Natural killer cell (primary cell): ENCODE data around the gene H6PD. TPM values are rescaled to one million over a fixed set of nuclear protein-coding genes. Genes with fewer than 3 reads are reported as not detected.

Experiments
- ATAC-seq, 3 donors: fragments of 150-1000 bp in 2 of 3; fragments of 200-7000 bp in 1 of 3; cut with Tn5 transposase; 1 replicate in 1 of 3; 2 replicates in 2 of 3; pipeline ENCODE4 v1.10.0; 2021; ENCODE audit warnings: mild to moderate bottlenecking in 2 of 3, moderate library complexity in 2 of 3
- DNase-seq, 2 donors: peaks; one replicate each; pipeline versions ENCODE4 v3.0.0 to v3.0.0-alpha.2; 2013 to 2021; ENCODE audit warnings: mixed read lengths in 1 of 2
- H3K27ac ChIP-seq: one replicate; pipeline ENCODE4 v1.5.1; 2013; ENCODE audit warnings: mild to moderate bottlenecking, low read length
- H3K27me3 ChIP-seq: one replicate; pipeline ENCODE4 v1.6.1; 2013; ENCODE audit warnings: low read length; ENCODE audit not compliant: control insufficient read depth, insufficient read depth
- H3K36me3 ChIP-seq: one replicate; pipeline ENCODE4 v1.6.1; 2013; ENCODE audit warnings: low read length; ENCODE audit not compliant: control insufficient read depth, insufficient read depth
- H3K4me1 ChIP-seq: one replicate; pipeline ENCODE4 v1.6.1; 2013; ENCODE audit warnings: low read length; ENCODE audit not compliant: control insufficient read depth, insufficient read depth
- H3K4me3 ChIP-seq: one replicate; pipeline ENCODE4 v1.5.1; 2013; ENCODE audit warnings: low read length
- H3K9me3 ChIP-seq: one replicate; pipeline ENCODE4 v1.6.1; 2013; ENCODE audit warnings: low read length; ENCODE audit not compliant: control insufficient read depth, insufficient read depth
- H3K27ac Mint-ChIP-seq, 2 donors: one replicate each; pipeline ENCODE4 v1.8.0; 2022; ENCODE audit warnings: mild to moderate bottlenecking in 2 of 2, mixed read lengths in 2 of 2, moderate library complexity in 1 of 2
- H3K27me3 Mint-ChIP-seq, 2 donors: one replicate each; pipeline ENCODE4 v1.8.0; 2022; ENCODE audit warnings: low read depth in 2 of 2, mixed read lengths in 2 of 2
- H3K36me3 Mint-ChIP-seq: one replicate; pipeline ENCODE4 v1.8.0; 2022; ENCODE audit warnings: mixed read lengths
- H3K4me1 Mint-ChIP-seq, 2 donors: one replicate each; pipeline ENCODE4 v1.8.0; 2022; ENCODE audit warnings: mixed read lengths in 2 of 2
- H3K4me3 Mint-ChIP-seq: one replicate; pipeline ENCODE4 v1.8.0; 2022; ENCODE audit warnings: mild to moderate bottlenecking, moderate library complexity, mixed read lengths
- H3K9me3 Mint-ChIP-seq, 2 donors: one replicate each; pipeline ENCODE4 v1.8.0; 2022; ENCODE audit warnings: mixed read lengths in 2 of 2
- WGBS: methylation state at CpG from one replicate; pipeline ENCODE4 v1.1.7; 2013; ENCODE audit warnings: missing lambda C conversion rate; ENCODE audit not compliant: insufficient coverage; 5-methylcytosine and 5-hydroxymethylcytosine counted together
- intact Hi-C: fragments of 100-400 bp; cut with micrococcal nuclease; formaldehyde crosslinking; loops from one replicate; pipeline ENCODE4 v1.14.2; 2022
- total RNA-seq, 4 donors: library from RNA; stranded (reverse); fragments of 120-200 nt in 1 of 4; gene quantifications; one replicate each; pipeline versions ENCODE4 v1.2.3 to v1.2.4, GENCODE V29; 2013 to 2022
- TF ChIP-seq, protein P1 (sequence below): fragments of 200-600 bp; IDR thresholded peaks from one replicate; pipeline ENCODE4 v1.8.0; 2022; ENCODE audit warnings: antibody characterized with exemption

H6PD gene
- total RNA-seq, 3 donors from 2014 or later (not counting 1 experiment from before 2014, with no cell fraction given), result 24.3 to 37.1 (median 31.2) TPM

DNA sequence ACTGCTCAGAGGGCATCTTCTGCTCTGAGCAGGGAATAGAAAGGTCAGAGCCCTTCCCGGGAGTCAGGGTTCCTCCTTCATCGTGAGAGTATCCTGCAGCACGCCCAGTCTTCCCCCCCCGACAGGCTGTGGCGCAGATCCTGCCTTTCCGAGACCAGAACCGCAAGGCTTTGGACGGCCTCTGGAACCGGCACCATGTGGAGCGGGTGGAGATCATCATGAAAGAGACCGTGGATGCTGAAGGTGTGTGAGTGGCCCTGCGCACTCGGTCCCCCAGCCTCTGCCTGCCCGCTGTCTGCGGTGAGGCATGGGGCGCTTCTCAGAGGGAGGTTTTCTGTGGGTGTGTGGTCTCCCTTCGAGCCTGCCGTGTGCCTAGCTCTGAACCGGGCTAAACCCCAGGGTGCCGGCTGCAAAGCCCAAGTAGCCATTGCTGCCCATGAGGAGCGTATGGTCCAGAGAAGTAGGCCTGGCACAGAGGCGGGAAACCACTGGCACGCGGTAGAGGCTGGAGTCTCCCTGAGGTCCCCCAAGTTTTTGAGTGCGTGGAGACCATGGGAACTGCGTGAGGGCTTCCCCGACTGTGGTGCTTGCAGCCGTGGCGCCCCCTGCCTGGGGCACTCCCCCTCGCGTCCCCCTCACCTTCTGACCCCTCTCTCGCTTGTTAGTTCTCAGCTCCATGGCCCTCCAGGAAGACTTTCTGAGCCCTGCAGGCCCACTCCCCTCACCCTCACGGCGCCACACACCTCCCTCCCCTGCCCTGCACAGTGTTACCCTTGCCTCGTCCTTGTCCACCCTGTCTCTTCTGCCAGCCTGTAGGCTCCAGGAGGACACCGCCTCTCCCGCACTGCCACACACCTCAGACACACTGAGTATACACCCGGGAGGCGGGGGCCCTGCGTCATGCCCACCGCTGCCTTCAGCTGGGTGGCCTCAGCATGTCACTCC, 12.5 kb downstream of the H6PD start:
- Mint-ChIP-seq H3K27ac (no peak overlapping the region), H3K9me3 (no peaks in the 10 kb centered on the region), H3K4me3 (no peak overlapping the region), H3K27me3 (no peaks in the 10 kb centered on the region), H3K36me3 (no peaks in the 10 kb centered on the region), H3K4me1 (peaks cover 9 to 10% of the 10 kb centered on the region in 2 donors)
- Histone ChIP-seq H3K36me3 (peaks cover 17% of the 10 kb centered on the region), H3K9me3 (no peaks in the 10 kb centered on the region), H3K4me1 (no peaks in the 10 kb centered on the region), H3K27me3 (no peaks in the 10 kb centered on the region), H3K27ac (no peak overlapping the region), H3K4me3 (no peak overlapping the region)
- TF ChIP-seq, protein P1, sequence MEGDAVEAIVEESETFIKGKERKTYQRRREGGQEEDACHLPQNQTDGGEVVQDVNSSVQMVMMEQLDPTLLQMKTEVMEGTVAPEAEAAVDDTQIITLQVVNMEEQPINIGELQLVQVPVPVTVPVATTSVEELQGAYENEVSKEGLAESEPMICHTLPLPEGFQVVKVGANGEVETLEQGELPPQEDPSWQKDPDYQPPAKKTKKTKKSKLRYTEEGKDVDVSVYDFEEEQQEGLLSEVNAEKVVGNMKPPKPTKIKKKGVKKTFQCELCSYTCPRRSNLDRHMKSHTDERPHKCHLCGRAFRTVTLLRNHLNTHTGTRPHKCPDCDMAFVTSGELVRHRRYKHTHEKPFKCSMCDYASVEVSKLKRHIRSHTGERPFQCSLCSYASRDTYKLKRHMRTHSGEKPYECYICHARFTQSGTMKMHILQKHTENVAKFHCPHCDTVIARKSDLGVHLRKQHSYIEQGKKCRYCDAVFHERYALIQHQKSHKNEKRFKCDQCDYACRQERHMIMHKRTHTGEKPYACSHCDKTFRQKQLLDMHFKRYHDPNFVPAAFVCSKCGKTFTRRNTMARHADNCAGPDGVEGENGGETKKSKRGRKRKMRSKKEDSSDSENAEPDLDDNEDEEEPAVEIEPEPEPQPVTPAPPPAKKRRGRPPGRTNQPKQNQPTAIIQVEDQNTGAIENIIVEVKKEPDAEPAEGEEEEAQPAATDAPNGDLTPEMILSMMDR, result no peak
- no peak for ATAC-seq
- no peak for DNase-seq
- WGBS, result 97% methylated on average over 41 of the region's 41 CpGs
- intact Hi-C loops, result no loop called here

DNA sequence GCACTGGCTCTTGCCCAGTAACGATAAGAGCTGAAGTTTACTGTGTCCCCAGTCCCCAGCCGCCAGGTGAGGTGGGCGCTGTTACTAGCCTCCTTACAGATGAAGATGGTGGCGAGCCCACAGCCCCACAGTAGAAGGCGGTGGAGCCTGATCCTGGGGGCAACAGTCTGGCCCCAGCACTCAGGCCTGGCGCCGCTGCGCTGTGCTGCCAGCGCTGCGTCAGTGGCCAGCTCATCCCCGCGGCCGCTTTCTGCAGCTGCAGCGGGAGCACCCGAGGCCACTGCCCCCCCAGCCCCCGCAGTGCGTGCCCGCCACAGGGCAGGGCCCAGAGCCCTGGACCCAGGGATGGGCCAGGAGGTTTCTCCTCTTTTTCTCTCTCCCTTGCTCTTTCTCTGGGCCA, 13.3 kb downstream of the H6PD start:
- WGBS, result 97% methylated on average over 18 of the region's 18 CpGs
- no peak for ATAC-seq
- no peak for DNase-seq
- Histone ChIP-seq H3K4me1 (no peaks in the 10 kb centered on the region), H3K9me3 (no peaks in the 10 kb centered on the region), H3K36me3 (peaks cover 21% of the 10 kb centered on the region), H3K27me3 (no peaks in the 10 kb centered on the region), H3K4me3 (no peak overlapping the region), H3K27ac (no peak overlapping the region)
- Mint-ChIP-seq H3K4me3 (no peak overlapping the region), H3K36me3 (no peaks in the 10 kb centered on the region), H3K27me3 (no peaks in the 10 kb centered on the region), H3K27ac (no peak overlapping the region), H3K4me1 (peaks cover 9 to 11% of the 10 kb centered on the region in 2 donors), H3K9me3 (no peaks in the 10 kb centered on the region)
- intact Hi-C loops, result no loop called here
- TF ChIP-seq, protein P1, result no peak

DNA sequence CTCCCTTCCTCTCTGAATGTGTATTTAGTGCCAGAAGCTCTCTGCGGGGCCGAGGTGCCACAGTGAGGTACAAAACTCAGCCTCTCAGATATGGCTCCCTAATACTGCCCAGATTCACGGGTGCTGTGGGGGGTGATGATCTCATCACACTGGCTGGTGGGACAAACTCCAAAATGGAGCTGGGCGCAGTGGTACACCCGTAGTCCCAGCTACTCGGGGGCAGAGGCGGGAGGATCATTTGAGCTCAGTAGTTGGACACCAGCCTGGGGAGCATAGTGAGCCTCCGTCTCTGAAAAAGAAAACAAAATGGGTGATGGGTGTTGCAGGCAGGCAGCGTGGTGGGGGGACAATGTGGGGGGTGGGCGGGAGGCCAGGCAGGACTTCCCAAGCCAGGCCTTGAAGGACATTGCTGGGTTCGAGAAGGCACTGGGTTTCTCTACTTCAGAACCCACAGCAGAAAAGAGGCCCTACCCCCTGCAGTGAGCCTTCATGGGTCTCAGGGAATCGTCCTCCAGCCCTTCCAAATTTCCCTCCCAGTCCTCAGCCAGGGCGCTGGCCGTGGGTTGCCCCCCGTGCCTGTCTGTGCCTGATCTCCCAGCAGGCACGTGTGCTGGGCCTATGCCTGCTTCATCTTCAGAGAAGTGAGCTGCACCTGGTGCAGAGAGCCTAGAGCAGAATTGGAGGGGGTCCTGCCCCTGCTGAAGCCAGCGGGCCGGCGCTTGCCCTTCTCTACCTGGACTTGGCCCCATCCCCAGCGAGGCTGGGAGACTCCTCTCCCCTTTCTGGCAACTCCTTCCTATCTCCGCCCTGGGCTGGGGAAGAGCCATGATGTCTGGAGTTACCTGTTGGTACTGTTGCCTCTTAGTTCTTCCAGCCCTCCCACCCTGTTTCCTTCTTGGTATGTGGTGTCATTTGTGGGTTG, 14.0 kb downstream of the H6PD start:
- TF ChIP-seq, protein P1, result no peak
- Mint-ChIP-seq H3K9me3 (no peaks in the 10 kb centered on the region), H3K4me1 (peaks cover 9 to 14% of the 10 kb centered on the region in 2 donors), H3K27me3 (no peaks in the 10 kb centered on the region), H3K27ac (no peak overlapping the region), H3K36me3 (no peaks in the 10 kb centered on the region), H3K4me3 (no peak overlapping the region)
- ATAC-seq (no peak), DNase-seq (no peak)
- intact Hi-C loops, result no loop called here
- Histone ChIP-seq H3K9me3 (no peaks in the 10 kb centered on the region), H3K27ac (no peak overlapping the region), H3K4me3 (no peak overlapping the region), H3K27me3 (no peaks in the 10 kb centered on the region), H3K36me3 (peaks cover 21% of the 10 kb centered on the region), H3K4me1 (no peaks in the 10 kb centered on the region)
- 93% methylated on average over 20 of the region's 21 CpGs for WGBS
